ENCODE results near the gene TPPP2.
A peak's percentile ranks its signal among the peaks of the same experiment; 100 is the strongest.

TPPP2 gene

DNA sequence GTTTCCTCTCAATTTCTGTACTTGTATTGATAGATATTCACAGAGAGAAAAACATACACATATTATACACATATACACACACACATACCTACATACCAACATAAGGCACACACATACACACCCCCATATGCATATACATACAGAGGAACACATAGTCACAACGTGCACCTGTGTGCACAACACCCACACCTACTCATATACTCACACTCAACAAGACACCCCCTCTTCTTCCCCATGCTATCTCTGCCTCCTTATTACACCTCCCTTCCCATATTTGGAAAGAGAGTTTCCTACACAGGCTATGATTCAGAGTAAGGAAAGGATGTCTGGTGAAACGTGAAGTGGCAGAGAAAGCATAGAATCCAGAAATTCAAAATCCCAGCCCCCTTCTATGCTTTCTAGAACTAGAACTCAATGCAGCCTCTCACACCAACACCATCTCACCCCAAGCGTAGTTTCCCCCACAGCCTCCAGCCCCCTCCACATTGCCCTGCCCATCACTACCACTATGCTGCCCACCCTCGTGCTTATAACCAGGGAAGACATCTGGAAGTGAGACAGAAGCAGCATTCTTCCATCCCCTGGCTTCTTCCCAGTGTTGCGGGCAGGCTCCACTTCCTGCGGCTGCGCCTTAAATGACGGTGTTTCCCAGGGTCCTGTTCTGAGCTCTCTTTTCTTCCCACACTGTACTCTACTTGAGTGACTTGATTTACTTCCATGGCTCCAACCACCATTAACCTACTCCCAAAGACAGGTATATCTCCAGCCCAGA, 30.0 kb downstream of the TPPP2 start:
- DNase-seq = no peak

DNA sequence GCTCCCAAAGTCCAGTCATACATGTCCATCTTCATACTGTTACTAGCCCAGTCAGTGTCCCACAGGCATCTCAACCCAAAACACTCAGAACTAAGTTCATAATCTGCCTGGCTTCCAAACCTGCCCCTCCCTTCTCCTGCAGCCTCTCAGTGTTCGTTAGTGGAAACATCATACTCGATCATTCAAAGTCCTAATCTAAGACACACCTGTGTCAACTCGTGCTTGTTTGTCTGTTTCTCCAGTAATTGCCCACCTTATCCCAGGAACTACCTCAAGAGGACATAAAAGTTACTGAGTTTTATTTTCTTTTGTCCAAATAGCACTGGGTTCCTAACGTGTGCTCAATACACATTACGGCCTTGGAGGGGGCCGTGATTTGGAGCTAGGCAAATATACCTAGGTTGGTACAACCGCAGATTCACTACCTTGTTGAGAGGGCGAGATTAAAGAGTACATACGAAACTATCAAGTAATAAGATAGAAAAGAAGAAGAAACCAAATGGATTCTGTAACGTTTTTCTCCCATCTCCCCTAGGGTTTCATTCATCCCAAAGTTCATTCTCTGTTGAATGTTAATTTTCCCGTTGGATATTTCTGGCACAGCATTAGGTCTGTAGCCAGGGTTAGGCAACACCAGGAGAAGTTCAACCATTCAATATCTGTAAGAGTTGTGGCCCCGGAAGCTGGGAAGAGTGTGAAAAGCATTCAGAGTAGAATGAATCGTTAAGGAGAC, 30.8 kb downstream of the TPPP2 start:
- DNase-seq = no peak

DNA sequence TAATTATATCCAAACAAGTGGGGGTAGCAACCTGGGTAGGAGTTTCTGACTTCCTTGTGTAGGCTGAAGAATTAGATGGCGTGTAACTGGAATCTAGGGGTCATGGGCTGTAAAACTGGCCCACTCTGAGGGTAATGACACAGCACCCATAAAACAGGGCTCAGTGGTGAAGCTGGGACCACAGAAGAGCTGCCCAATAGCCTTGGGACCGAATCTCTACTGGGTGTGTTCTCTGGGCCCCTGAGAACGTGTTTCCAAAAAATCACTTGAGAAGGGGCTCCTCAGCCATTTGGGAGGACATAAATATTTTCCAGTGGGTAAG, 31.3 kb downstream of the TPPP2 start:
- no peak for DNase-seq

DNA sequence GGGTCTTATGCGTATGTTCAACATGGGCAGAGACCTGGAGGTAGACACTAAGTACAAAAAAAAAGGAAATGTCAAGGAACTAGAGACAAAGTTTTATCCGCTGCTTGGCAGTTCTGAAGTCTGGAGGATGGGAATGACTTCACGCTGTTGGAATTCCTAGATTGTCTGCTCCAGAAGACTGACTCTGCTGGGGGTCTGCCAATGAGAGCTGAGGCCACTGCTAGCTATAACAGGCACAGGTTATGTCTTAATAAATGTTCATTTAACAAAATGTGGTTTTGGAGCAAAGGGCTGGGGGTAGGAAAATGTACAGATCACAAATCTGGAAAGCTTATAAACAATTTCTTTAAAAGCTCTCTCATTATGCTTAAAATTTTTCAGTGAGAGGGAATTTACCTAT, 33.5 kb downstream of the TPPP2 start:
- no peak for DNase-seq

DNA sequence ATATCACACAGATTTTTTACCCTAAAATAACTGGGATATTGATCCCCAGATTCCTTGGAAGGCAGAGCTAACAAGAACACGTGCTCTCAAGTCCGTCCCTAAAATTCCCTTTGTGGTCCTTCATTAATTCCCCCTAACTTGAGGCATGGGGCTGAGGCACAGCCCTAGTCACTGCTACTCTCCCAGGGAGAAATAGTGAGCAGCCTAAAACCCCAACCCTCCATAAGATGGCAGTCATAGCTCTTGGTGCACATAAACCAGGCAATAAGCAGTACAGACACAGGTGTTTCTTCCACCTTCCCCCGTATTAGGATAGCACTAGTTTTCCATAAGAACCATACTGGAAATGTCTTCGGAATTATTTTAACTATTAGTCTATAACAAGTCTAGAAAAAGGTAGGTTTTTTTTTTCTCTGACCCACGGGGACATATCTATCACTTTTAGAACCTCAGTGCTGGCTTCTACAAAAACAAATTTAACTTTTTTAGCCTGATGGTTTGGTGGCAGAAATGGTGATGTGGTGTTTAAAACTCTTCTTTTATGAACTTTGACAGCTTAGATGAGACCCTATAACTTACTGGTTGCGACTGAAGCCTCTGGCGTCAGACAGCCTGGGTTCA, 37.0 kb downstream of the TPPP2 start:
- DNase-seq = no peak

DNA sequence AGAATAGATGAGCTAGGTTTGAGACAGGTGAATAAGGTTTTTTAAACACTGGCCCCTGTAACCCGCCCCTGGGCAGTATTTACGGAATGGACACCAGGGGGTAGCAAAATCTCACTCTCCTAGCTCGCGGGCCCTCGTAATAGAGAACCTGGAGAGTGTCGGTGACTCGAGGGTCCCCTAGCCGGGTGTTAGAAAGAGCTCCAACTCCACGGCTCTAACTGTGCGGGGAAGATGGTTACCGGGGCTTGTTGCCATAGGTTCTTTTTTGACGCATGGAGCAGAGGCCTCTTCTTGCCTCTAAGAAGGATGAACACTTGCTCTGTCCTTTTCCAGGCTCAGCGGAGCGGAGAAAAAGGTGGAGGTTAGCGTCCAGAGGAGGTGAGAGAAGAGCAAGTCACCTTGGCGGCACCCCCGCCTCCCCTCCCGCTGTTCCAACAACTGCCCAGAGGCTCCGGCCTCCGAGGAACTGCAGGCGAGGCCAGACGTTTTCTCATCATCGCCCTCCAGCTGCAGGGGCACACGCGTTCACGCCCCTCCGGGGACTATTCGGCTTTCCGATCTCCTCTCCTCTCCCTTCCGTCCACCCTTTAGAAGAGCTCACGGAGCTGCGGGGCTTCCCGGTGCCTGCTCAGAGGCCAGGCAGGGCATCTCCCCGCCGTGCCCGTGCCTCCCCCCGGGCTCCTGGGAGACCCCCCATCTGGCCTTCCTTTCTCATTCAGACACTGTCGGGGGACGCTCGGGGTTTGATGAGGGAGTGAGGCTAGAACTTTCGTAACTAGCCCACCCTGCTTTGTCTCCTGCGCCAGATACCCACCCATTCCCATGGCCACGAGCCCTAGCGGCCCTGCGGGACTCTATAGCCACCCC, 38.7 kb downstream of the TPPP2 start:
- DNase-seq = peak; percentile 62

DNA sequence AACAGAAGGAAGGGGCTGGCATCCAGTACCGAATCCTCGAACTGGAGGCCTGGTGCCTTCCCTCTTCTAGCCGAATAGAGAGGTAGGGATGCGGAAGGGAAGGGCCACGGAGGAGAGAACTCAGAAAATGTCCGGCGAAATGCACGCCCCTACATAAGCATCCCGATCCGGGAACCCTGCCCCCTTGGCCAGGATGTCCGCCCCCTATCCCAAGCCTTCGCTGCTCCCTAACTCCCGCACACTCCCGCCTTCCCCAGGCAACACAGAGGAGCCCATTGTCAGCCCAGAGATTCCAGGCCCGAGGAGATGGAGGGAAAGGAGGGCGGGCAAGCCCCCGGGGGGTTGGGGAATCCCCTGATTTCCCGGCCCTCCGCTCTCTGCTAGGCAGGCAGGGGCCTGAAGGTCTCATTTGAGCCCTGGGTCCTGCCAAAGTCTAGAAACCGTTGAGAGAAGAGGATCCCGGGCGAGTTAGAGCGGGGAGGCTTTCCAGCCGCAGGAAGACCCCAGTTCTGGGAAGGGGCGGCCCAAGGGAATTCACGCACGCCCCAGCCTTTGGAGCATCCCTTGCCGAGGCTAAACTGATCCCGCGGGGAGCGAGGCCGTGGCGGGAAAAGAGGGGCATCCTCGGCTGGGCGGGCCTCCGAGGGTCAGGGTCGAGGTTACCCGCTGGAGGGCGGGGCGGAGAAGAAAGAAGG, 39.5 kb downstream of the TPPP2 start:
- DNase-seq = no peak

DNA sequence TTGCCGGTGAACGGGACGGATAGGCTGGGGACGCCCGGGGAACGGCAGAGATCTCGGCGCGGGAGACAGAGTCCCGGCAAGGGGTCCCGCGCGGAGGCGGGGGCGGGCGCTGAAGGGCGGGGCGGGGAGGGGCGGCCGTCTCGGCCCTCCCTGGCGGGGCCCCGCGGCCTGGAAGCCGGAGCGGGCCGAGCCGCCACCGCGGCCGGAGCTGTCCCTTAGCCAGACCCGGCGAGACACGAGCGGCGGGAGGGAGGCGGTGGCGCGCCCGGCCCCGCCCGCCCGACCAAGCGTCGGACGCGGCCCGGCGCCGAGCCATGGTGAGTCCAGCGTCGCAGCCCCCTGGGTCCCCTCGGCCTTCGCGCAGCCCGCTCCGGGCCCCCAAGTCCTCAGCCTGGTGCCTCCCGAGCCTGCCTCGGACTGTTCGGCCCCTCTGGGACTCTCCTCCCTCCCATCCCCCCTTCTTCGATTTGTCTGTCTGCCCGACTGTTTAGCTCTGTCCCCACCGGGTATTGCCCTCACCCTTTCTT, 40.1 kb downstream of the TPPP2 start, which contains the start of gene ARHGEF40:
Gene ARHGEF40 (plus strand): TSS at position 222 of the 527 bp plus-strand sequence. CDS start 93 bp downstream, at position 315.
- no peak for DNase-seq

DNA sequence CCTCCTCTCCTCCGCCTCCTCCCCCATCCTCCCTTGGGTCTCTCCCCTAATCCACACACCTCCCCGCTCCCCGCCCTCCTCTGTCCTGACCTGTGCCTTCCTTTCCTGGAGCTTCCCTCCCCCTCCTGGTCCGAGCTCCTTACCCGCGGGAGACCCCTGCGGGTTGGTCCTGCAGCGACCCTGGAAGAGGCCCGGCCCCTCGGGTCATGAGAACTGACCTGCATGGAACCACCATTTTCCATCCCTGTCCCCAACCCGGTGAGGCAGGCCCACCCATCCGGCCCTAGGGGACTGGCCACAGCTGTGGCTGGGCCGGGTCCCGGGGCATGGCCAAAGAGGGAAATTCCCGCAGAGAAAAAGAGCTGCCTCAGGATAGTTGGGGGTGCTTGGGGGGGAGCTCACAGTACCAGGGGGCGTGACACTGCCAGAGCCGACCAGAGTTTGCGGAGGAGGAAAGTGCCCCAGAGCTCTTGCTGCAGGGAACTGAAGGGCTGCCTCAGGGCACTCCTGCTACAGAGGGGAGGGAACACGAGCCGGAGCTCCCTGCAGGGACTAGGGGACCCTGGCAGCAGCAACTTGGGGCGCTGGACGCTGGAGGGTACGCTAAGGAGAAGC, 40.7 kb downstream of the TPPP2 start:
- no peak for DNase-seq

DNA sequence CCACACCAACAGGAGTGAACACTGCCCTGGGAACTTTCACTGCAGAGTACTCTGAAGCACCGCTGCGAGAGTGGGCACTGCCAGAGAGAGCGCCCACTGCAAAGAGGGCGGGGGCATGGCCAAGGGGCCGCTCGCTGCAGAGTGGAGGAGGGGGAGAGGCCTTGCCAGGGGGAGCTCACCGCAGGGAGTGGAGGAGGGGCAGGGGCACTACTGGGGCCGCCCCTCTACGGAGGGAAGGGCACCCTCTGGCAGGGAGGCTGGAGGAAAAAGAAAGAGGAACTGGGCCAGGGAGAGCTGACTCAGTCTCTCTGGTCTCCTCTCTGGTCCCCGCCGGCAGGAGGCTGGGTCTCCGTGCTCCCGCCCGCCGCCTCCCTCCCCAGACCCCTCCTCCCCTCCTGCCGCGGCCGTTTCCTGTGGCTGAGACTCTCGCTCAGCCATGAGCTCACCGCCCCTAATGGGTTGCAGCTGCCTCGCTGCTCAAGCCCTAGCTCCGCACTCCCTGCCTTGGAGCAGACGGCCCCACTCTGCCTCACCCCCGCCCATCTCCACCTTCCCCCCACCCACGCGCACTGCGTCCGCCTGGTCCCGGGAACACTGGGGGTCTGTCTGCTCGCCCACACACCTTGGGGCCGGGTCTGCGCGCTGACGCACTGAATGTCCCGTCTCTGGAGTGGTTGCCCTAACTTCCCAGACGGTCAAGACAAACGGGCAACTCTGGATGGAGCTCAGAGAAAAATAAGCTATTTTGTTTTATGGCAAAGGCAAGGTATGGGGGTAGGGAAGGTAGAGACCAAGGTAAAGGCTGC, 41.4 kb downstream of the TPPP2 start:
- DNase-seq = peak; percentile 36

DNA sequence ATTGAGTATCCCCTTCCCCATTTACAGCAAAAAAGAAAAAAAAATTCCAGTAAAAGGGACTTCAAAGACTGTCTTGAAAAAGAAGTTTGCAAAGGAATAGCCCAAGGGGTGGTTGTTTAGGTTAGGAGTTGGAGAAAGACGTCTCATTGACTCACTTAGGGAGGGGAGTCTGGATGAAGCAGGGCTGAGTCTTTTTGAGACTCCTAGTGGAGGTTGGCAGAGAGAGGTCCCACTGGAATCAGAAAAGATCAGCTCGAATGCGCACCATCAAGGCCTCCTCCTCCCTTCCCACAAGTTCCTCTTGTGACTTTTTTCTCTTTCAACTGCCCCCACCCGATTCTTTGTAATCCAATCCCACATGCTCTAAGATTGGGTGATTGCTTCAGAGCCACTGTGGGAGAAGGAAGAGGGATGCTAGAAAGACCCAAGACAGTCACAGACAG, 42.0 kb downstream of the TPPP2 start:
- no peak for DNase-seq

DNA sequence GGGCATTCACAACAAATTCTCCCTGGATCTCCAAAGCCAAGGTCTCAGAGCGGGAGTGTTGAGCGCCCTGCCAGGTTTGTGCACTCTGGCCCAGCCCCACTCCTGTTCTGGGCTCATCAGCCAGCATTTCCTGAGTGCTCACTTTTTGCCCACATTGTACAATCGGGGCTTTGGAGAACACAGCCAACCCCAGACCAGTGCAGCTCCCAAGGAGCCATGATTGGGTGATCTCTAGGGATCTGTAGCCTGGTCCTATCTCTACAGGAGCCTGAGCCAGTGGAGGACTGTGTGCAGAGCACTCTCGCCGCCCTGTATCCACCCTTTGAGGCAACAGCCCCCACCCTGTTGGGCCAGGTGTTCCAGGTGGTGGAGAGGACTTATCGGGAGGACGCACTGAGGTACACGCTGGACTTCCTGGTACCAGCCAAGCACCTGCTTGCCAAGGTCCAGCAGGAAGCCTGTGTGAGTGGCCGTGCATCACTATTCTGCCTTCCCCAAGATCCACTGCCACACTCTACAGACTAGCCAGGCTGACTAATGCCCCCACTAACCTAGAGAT, 42.8 kb downstream of the TPPP2 start:
- no peak for DNase-seq

DNA sequence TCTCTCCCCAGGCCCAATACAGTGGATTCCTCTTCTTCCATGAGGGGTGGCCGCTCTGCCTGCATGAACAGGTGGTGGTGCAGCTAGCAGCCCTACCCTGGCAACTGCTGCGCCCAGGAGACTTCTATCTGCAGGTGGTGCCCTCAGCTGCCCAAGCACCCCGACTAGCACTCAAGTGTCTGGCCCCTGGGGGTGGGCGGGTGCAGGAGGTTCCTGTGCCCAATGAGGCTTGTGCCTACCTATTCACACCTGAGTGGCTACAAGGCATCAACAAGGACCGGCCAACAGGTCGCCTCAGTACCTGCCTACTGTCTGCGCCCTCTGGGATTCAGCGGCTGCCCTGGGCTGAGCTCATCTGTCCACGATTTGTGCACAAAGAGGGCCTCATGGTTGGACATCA, 43.9 kb downstream of the TPPP2 start:
- no peak for DNase-seq

DNA sequence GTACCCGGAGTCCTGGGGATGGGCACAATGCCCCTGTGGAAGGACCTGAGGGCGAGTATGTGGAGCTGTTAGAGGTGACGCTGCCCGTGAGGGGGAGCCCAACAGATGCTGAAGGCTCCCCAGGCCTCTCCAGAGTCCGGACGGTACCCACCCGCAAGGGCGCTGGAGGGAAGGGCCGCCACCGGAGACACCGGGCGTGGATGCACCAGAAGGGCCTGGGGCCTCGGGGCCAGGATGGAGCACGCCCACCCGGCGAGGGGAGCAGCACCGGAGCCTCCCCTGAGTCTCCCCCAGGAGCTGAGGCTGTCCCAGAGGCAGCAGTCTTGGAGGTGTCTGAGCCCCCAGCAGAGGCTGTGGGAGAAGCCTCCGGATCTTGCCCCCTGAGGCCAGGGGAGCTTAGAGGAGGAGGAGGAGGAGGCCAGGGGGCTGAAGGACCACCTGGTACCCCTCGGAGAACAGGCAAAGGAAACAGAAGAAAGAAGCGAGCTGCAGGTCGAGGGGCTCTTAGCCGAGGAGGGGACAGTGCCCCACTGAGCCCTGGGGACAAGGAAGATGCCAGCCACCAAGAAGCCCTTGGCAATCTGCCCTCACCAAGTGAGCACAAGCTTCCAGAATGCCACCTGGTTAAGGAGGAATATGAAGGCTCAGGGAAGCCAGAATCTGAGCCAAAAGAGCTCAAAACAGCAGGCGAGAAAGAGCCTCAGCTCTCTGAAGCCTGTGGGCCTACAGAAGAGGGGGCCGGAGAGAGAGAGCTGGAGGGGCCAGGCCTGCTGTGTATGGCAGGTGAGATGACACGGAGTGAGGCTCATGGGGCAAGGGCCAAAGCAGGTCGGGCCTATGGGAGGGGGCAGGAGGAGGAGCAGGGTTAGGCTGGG, 44.6 kb downstream of the TPPP2 start:
- no peak for DNase-seq

DNA sequence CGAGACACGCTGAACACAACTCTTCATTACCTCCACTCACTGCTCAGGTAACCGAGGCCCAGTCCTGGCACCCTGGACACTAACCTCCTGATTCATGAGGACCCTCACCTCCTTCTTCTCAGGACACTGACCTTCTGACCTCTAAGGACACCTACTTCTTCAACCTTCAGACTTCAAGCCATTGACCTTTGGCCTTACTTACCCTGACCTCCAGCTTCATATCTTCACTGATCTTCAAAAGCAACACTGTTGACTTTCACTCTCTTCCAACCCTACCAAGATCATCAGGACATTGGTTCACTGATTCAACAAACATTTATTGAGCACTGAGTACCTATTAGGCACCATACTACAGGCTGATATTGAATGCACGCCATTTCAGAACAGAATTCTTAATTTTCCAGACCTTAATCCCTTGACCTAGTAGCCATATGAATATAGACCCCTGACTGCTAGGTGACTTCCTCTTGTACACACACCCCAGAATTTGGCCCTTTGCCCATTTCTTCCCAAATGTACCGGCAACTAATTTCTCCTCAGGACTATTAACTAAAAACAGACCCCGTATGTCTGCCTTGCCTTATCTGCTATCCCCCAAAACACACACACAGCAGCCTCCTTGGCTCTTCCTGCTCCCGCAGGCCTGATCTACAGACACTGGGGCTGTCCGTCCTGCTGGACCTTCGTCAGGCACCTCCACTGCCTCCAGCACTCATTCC, 45.9 kb downstream of the TPPP2 start:
- DNase-seq = no peak

DNA sequence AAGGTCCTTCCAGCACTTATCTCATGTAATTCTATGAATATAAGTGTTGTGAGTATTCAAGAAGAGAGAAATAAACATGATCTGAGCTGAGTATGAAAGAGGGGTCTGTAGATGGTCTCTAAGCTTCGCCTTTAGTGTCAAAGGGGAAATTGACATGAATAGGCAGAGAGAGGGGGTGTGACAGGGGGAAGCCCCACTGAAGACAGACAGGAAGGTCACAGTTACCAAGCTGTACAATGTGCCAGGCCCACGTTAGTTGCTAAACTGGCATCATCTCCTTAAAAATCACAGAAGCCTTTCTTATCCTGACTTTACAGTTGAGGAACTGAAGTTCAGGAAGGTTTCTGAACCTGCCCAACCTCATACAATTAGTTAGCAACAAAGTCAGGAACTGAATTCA, 47.7 kb downstream of the TPPP2 start:
- no peak for DNase-seq

DNA sequence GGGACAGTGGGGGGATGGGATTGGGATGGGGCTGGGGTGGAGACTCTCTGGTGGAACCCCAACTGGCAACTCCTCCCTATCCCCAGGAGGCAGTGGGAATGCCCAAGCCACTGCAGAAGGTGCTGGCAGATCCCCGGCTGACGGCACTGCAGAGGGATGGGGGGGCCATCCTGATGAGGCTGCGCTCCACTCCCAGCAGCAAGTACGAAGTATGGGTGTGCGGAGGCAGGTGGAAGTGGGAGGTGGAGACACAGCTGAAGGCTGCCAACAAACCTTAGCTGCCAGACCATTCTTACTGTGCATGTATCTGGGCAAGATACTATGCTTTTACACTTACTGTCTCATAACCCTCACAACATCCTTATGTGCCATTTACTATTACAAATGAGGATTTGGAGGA, 48.3 kb downstream of the TPPP2 start:
- DNase-seq = no peak

DNA sequence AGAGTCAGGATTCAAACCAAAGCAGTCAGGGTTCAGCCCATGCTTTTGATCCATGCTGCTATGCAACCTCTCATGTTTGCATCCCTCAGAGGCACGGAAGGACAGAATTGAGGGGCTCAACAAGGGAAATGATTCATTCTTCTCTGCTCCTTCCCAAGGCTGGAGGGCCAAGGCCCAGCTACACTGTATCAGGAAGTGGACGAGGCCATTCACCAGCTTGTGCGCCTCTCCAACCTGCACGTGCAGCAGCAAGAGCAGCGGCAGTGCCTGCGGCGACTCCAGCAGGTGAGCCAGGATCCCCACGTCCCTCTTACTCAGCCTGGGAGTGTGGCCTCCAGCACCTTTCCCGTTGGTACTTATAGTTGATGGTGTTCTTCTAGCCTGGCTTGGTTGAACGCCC, 48.7 kb downstream of the TPPP2 start:
- DNase-seq = no peak

Data from hematopoietic multipotent progenitor cell treated with erythropoietin and hydrocortisone succinate and interleukin-3 and kit ligand, for 8 days (in vitro differentiated cells).